GM21367 (cell line): ENCODE measurements around the gene NT5C1A.

ENCODE experiments used
- ATAC-seq: cut with Tn5 transposase; IDR thresholded peaks from one replicate; pipeline ENCODE4 v1.9.1; 2021; ENCODE audit not compliant: unreplicated experiment

Gene NT5C1A

GRCh38 chr1:39613250-39613649 is 58.7 kb downstream of the NT5C1A start:
- ATAC-seq = no peak

- ATAC-seq = no peak
Observed at GRCh38 chr1:39609618-39610331, 62.1 kb downstream of the NT5C1A start.
